ENCODE measurements around the gene ZNF488. TPM values are rescaled to one million over a fixed set of nuclear protein-coding genes. Genes with fewer than 3 reads are reported as not detected.
A peak's percentile ranks its signal among the peaks of the same experiment; 100 is the strongest.

Gene ZNF488
- total RNA-seq, 1 experiment from 2014 or later = 2.2 TPM

GRCh38 chr10:47404937-47405336 lies 20.8 kb upstream of the ZNF488 start:
- Mint-ChIP-seq H3K36me3 (ENCODE audit: insufficient read depth, unreplicated experiment) (peaks cover 7% of the 10 kb centered on the region), H3K4me3 (ENCODE audit: low read depth, unreplicated experiment) (no peak overlapping the region), H3K27me3 (ENCODE audit: unreplicated experiment) (no peaks in the 10 kb centered on the region), H3K9me3 (ENCODE audit: low read depth, unreplicated experiment) (no peaks in the 10 kb centered on the region), H3K27ac (ENCODE audit: unreplicated experiment) (no peak overlapping the region), H3K4me1 (ENCODE audit: low read depth, unreplicated experiment) (peaks cover 36% of the 10 kb centered on the region)
- CTCF ChIA-PET = interaction anchor here (0.7 kb wide), 1 partner anchor 11 kb away, joined by 3 read pairs; no protein-coding TSS in a partner anchor
- TF ChIP-seq CTCF (IDR thresholded peaks at IDR 0.05; ENCODE audit: unreplicated experiment) = no peak
- BruUV-seq (replicated peaks) = no TSS peak
- DNase-seq = no peak
- intact Hi-C loops (cut with micrococcal nuclease; ENCODE audit: unreplicated experiment) = no loop called here

GRCh38 chr10:47404446-47404845 lies 20.4 kb upstream of the ZNF488 start:
- TF ChIP-seq CTCF (IDR thresholded peaks at IDR 0.05; ENCODE audit: unreplicated experiment) = no peak
- CTCF ChIA-PET = no interaction called here
- Mint-ChIP-seq H3K4me3 (ENCODE audit: low read depth, unreplicated experiment) (no peak overlapping the region), H3K27me3 (ENCODE audit: unreplicated experiment) (no peaks in the 10 kb centered on the region), H3K4me1 (ENCODE audit: low read depth, unreplicated experiment) (peaks cover 35% of the 10 kb centered on the region), H3K36me3 (ENCODE audit: insufficient read depth, unreplicated experiment) (peaks cover 7% of the 10 kb centered on the region), H3K27ac (ENCODE audit: unreplicated experiment) (no peak overlapping the region), H3K9me3 (ENCODE audit: low read depth, unreplicated experiment) (no peaks in the 10 kb centered on the region)
- no peak for DNase-seq
- intact Hi-C loops (cut with micrococcal nuclease; ENCODE audit: unreplicated experiment) = no loop called here
- BruUV-seq (replicated peaks) = no TSS peak

DNA sequence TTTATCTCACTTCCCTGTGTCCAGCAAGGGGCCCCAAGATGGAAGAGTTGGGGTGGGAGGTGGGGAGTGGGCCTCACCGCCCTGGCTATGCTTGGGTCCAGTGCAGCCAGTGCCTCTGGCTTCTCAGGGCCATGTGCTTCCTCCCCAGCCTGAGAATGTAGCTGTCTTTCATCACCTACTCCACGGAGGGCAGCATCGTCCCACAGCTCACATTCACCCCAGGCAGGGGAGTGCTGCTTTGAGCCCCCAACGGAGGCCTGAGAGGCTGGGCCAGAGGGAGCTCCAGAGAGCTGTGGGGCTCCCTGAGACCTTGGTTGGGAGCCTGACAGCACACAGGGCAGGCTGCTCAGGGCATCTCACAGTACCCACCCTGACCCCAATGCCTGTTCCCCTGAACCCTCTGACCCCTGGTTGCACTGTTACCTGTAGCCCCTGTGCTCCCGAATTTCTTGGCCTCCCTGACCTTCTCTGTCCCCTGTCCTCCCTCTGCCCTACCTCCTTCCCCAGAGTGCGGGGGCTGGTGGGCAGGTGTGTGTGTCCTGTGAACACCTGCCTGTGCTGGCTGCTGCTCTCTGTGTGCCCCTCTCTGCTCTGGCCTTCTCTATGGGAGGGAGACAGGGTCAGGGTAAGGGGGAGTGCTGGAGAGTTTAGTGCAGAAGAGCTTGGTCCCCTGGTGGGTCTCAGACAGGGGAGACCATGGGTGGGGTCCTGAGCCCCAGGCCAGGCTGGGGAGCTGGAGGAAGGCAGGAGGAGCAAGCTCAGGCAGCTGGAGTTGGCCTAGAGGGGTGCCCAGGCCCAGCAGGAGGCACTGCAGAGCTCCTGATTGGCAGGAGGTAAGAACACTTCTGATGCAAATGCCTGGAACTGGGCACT lies 19.6 kb upstream of the ZNF488 start:
- intact Hi-C loops (cut with micrococcal nuclease; ENCODE audit: unreplicated experiment) = no loop called here
- DNase-seq = no peak
- CTCF ChIA-PET = interaction anchor here (1.1 kb wide), 1 partner anchor 10 kb away, joined by 4 read pairs; no protein-coding TSS in a partner anchor
- Mint-ChIP-seq H3K9me3 (ENCODE audit: low read depth, unreplicated experiment) (no peaks in the 10 kb centered on the region), H3K4me1 (ENCODE audit: low read depth, unreplicated experiment) (peaks cover 35% of the 10 kb centered on the region), H3K27ac (ENCODE audit: unreplicated experiment) (peak overlapping the region; percentile 57), H3K4me3 (ENCODE audit: low read depth, unreplicated experiment) (no peak overlapping the region), H3K36me3 (ENCODE audit: insufficient read depth, unreplicated experiment) (peaks cover 7% of the 10 kb centered on the region), H3K27me3 (ENCODE audit: unreplicated experiment) (no peaks in the 10 kb centered on the region)
- no TSS peak for BruUV-seq (replicated peaks)
- no peak for TF ChIP-seq CTCF (IDR thresholded peaks at IDR 0.05; ENCODE audit: unreplicated experiment)

DNA sequence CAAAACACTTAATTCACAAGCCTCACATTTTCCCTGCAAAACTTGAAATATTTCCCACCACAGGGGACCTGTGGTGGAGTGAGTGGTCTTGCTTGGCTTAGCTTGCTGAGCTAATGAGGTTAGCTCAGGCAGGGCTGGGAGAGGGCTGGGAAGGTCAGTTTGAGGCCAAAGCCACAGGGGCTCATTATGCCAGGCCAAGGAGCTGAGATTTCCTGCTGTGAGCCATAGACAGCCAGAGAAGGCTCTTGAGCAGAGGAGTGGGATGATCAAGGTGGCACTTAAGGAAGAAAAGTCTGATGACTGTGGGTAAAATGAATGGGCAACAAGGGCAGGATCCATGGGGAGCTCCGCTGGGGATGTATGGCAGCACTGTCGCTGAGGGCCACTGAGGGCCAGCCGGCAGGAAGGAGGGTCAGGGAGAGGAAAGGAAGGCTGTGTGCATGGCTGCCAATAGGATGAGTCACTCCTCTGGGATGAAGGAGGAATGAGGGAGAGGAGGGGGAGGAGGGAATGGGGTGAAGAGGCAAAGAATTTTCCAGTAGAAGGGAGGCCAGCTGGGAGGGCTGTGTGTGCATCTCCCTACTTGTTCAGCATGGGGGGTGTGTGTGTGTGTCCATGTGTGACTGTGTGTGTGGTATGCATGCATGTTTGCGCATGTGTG lies 18.7 kb upstream of the ZNF488 start:
- intact Hi-C loops (cut with micrococcal nuclease; ENCODE audit: unreplicated experiment) = no loop called here
- no TSS peak for BruUV-seq (replicated peaks)
- Mint-ChIP-seq H3K4me1 (ENCODE audit: low read depth, unreplicated experiment) (peaks cover 35% of the 10 kb centered on the region), H3K9me3 (ENCODE audit: low read depth, unreplicated experiment) (peaks cover 2% of the 10 kb centered on the region), H3K36me3 (ENCODE audit: insufficient read depth, unreplicated experiment) (peaks cover 7% of the 10 kb centered on the region), H3K27ac (ENCODE audit: unreplicated experiment) (peak overlapping the region; percentile 57), H3K4me3 (ENCODE audit: low read depth, unreplicated experiment) (peak overlapping the region; percentile 32), H3K27me3 (ENCODE audit: unreplicated experiment) (no peaks in the 10 kb centered on the region)
- DNase-seq = peak; percentile 72
- CTCF ChIA-PET = interaction anchor here (1.1 kb wide), 1 partner anchor 9 kb away, joined by 4 read pairs; no protein-coding TSS in a partner anchor
- TF ChIP-seq CTCF (IDR thresholded peaks at IDR 0.05; ENCODE audit: unreplicated experiment) = no peak
